OCI-LY7 (cell line): ENCODE measurements around the gene VPS13D. TPM values are rescaled to one million over a fixed set of nuclear protein-coding genes. Genes with fewer than 3 reads are reported as not detected.

Experiments
- BruUV-seq: library from RNA; stranded (reverse); fragments of 400-500 nt; replicated peaks from 2 replicates; lab custom pipeline; 2021; lab: Mats Ljungman, UMichigan
- CTCF ChIA-PET: fragments of 300-600 bp; sonication (Branson Sonifier 250); formaldehyde crosslinking; loops from one replicate; lab custom pipeline; 2022; ENCODE audit warnings: antibody characterized with exemption; ENCODE audit not compliant: unreplicated experiment; lab: Charles Lee
- POLR2A ChIA-PET: fragments of 300-600 bp; sonication (Branson Sonifier 250); formaldehyde crosslinking; loops from one replicate; lab custom pipeline; 2022; ENCODE audit warnings: antibody characterized with exemption; lab: Charles Lee
- DNase-seq: peaks from one replicate; pipeline ENCODE4 v3.0.0-alpha.2; 2015; ENCODE audit warnings: low spot score
- H2AFZ ChIP-seq: fragments of 200-600 bp; sonication (generic), shearing (Covaris generic); 2 replicates; pipeline ENCODE4 v1.6.1; 2014; ENCODE audit warnings: mild to moderate bottlenecking, antibody characterized with exemption, low read length, moderate library complexity
- H3K27ac ChIP-seq: fragments of 200-600 bp; sonication (generic); 2 replicates; pipeline ENCODE4 v1.5.1; 2014; ENCODE audit warnings: mixed run types, low read depth, mild to moderate bottlenecking, moderate library complexity, low read length, inconsistent platforms; ENCODE audit not compliant: poor library complexity, severe bottlenecking
- H3K36me3 ChIP-seq: fragments of 200-600 bp; sonication (generic); 2 replicates; pipeline ENCODE4 v1.6.1; 2014; ENCODE audit warnings: mild to moderate bottlenecking, antibody characterized with exemption, low read length, moderate library complexity, mixed read lengths; ENCODE audit not compliant: insufficient read depth
- H3K4me1 ChIP-seq: fragments of 200-600 bp; sonication (generic); 2 replicates; pipeline ENCODE4 v1.5.1; 2014; ENCODE audit warnings: mild to moderate bottlenecking, low read length; ENCODE audit not compliant: insufficient read depth, poor library complexity, severe bottlenecking
- H3K4me2 ChIP-seq: fragments of 200-600 bp; sonication (generic); 2 replicates; pipeline ENCODE4 v1.6.1; 2014; ENCODE audit warnings: mild to moderate bottlenecking, low read length
- H3K4me3 ChIP-seq: fragments of 200-600 bp; sonication (generic); 2 replicates; pipeline ENCODE4 v1.5.1; 2014; ENCODE audit warnings: mild to moderate bottlenecking, low read depth, low read length; ENCODE audit not compliant: poor library complexity, severe bottlenecking
- H3K79me2 ChIP-seq: fragments of 200-600 bp; sonication (generic); 2 replicates; pipeline ENCODE4 v1.6.1; 2016; ENCODE audit warnings: low read depth, mild to moderate bottlenecking, low read length, moderate library complexity, mixed read lengths; ENCODE audit not compliant: insufficient read depth
- H3K9me2 ChIP-seq: fragments of 200-600 bp; sonication (generic); 2 replicates; pipeline ENCODE4 v1.6.1; 2016; ENCODE audit warnings: mild to moderate bottlenecking, low read length, mixed read lengths; ENCODE audit not compliant: insufficient read depth
- H3K9me3 ChIP-seq: fragments of 200-600 bp; sonication (generic); 2 replicates; pipeline ENCODE4 v1.6.1; 2014; ENCODE audit warnings: mild to moderate bottlenecking, mixed run types, low read length, mixed read lengths
- H4K20me1 ChIP-seq: fragments of 200-600 bp; sonication (generic); 2 replicates; pipeline ENCODE4 v1.6.1; 2014; ENCODE audit warnings: mild to moderate bottlenecking, antibody characterized with exemption, low read length, moderate library complexity, mixed read lengths; ENCODE audit not compliant: insufficient read depth
- EZH2phosphoT487 ChIP-seq: fragments of 200-600 bp; sonication (generic); IDR thresholded peaks from 2 replicates; pipeline ENCODE4 v1.6.1; 2018; ENCODE audit warnings: low read depth, borderline replicate concordance, mild to moderate bottlenecking, mixed run types, antibody characterized with exemption, low read length, moderate library complexity, mixed read lengths
- intact Hi-C: fragments of 100-400 bp; cut with micrococcal nuclease; formaldehyde crosslinking; loops from one replicate; pipeline ENCODE4 v1.10.0; 2022; ENCODE audit not compliant: unreplicated experiment
- total RNA-seq, 2 experiments: library from RNA; depleted of rRNA in 1 of 2; stranded (reverse); fragments of >200 nt in 1 of 2; shearing (Covaris generic) in 1 of 2; gene quantifications; 2 replicates each; pipeline ENCODE4 v1.2.3, GENCODE V29; 2014 to 2022
- TF ChIP-seq, protein P1 (sequence below): fragments of 200-600 bp; sonication (generic); conservative IDR thresholded peaks from 2 replicates; pipeline ENCODE4 v1.5.1; 2014; ENCODE audit warnings: mild to moderate bottlenecking, antibody characterized with exemption, low read length, moderate library complexity, mixed read lengths

The VPS13D gene
- total RNA-seq, 2 experiments from 2014 or later: 23.9 to 39.2 TPM

DNA sequence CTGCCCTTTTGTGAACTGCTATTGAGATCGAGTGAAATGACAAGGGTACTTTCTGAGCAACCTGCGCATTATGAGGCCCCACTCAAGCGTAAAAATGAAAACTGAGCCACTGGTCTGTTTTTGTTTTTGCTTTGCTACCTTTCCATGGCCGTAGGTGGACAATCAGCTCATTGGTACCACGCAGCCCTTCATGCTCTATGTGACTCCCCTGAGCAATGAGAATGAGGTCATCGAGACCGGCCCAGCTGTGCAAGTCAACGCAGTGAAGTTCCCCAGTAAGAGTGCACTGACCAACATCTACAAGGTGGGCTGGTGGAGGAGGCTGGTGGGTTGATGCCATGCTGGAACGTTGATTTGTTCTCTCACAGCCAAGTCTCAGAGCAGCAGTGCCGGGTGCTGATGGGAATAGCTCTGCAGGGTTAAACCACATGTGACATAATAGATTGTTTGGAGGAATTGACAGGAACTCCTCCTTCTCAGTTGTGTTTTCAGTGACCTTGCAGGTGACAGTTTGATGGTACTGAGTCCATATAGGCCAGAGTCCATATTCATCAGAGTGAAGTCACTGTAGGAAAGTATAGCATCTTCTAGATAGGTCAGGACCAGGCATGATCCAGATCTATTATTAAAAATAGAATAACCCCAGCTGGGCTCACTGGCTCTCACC lies 170.3 kb downstream of the VPS13D start:
- Histone ChIP-seq H3K36me3 (peaks cover 39% of the 10 kb centered on the region), H3K9me2 (no peaks in the 10 kb centered on the region), H3K79me2 (no peaks in the 10 kb centered on the region), H4K20me1 (no peaks in the 10 kb centered on the region), H3K4me3 (no peak overlapping the region), H3K9me3 (no peaks in the 10 kb centered on the region), H3K4me2 (no peak overlapping the region), H3K27ac (no peak overlapping the region), H2AFZ (no peak overlapping the region), H3K4me1 (no peaks in the 10 kb centered on the region)
- intact Hi-C loops: no loop called here
- no peak for DNase-seq
- POLR2A ChIA-PET: no interaction called here
- TF ChIP-seq EZH2phosphoT487: no peak
- TF ChIP-seq, protein P1, sequence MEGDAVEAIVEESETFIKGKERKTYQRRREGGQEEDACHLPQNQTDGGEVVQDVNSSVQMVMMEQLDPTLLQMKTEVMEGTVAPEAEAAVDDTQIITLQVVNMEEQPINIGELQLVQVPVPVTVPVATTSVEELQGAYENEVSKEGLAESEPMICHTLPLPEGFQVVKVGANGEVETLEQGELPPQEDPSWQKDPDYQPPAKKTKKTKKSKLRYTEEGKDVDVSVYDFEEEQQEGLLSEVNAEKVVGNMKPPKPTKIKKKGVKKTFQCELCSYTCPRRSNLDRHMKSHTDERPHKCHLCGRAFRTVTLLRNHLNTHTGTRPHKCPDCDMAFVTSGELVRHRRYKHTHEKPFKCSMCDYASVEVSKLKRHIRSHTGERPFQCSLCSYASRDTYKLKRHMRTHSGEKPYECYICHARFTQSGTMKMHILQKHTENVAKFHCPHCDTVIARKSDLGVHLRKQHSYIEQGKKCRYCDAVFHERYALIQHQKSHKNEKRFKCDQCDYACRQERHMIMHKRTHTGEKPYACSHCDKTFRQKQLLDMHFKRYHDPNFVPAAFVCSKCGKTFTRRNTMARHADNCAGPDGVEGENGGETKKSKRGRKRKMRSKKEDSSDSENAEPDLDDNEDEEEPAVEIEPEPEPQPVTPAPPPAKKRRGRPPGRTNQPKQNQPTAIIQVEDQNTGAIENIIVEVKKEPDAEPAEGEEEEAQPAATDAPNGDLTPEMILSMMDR: no peak
- CTCF ChIA-PET: no interaction called here
- BruUV-seq: no TSS peak

DNA sequence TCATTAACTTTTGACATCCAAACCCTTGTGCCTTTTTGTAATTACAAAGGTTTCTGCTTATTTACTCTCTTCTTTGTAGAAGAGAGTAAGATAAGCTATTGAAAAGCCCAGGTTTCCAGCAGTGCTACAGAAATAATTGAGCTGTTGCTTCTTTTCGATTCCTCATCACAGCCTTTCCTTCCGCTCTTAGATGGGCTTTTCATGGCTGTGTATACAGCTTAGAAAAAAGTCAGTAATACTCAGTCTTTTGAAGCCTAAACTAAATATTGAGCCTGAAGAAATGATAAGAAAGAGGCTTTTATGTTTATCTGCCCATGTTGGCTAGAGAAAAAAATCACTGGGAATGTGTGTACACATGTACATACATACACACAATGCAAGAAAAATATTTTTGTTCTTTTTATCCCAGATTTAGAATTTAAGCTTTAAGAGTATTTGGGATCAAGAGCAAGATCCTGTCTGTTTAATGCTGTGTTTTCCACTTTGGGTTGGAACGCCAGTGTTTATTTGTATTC lies 172.4 kb downstream of the VPS13D start:
- Histone ChIP-seq H3K4me3 (no peak overlapping the region), H3K4me1 (no peaks in the 10 kb centered on the region), H4K20me1 (no peaks in the 10 kb centered on the region), H3K9me2 (no peaks in the 10 kb centered on the region), H3K36me3 (peaks cover 45% of the 10 kb centered on the region), H3K4me2 (no peak overlapping the region), H3K27ac (no peak overlapping the region), H3K79me2 (no peaks in the 10 kb centered on the region), H3K9me3 (no peaks in the 10 kb centered on the region), H2AFZ (no peak overlapping the region)
- ChIA-PET CTCF (no interaction called here), POLR2A (no interaction called here)
- TF ChIP-seq, protein P1: no peak
- no peak for TF ChIP-seq EZH2phosphoT487
- no TSS peak for BruUV-seq
- DNase-seq: no peak
- intact Hi-C loops: no loop called here

DNA sequence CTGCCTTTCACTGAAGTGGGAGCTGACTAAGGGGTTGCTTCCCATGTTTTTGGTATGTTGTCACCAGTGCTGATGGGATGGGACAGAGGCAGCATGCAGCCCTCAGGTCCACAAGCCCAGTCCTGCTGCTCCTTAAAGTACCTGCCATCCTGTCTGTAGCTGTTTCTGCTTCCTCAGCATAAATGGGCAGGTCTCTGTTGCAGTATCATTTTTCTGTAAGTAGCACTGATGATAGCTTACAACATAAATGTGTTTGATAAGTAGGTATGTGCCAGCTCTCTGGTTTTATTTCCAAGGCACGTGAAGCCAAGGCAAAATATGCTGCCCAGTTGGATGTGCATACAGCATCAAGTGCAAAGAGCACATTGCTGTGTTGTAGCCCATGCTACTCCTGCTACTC lies 173.0 kb downstream of the VPS13D start:
- H4K20me1 ChIP-seq: no peaks in the 10 kb centered on the region
- intact Hi-C loops: no loop called here
- POLR2A ChIA-PET: no interaction called here
- no peak overlapping the region for H3K27ac ChIP-seq
- H3K79me2 ChIP-seq: no peaks in the 10 kb centered on the region
- no peaks in the 10 kb centered on the region for H3K4me1 ChIP-seq
- DNase-seq: no peak
- no TSS peak for BruUV-seq
- no peak for TF ChIP-seq EZH2phosphoT487
- TF ChIP-seq, protein P1: no peak
- no peaks in the 10 kb centered on the region for H3K9me3 ChIP-seq
- CTCF ChIA-PET: no interaction called here
- no peak overlapping the region for H3K4me3 ChIP-seq
- H3K9me2 ChIP-seq: no peaks in the 10 kb centered on the region
- no peak overlapping the region for H3K4me2 ChIP-seq
- no peak overlapping the region for H2AFZ ChIP-seq
- H3K36me3 ChIP-seq: peaks cover 45% of the 10 kb centered on the region
